ENCODE measurements around the gene LRMDA.

LRMDA gene

DNA sequence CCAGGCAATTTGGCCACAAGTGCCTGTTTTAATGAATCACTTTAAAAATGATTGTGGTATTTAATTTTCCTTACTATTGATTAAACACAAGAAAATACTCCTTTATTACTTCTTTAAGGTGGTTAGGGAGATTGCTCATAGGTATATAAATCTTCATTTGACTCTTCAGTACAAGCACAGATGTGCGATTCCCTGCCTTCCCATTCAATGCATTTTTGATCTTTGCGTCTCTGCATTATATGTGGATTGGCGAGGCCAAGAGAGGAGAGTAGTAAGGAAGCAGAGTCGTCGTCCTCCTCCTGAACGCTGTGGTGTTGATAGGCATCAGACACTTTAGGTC is 683.7 kb downstream of the LRMDA start:
- DNase-seq (ENCODE audit: low read depth), result no peak

DNA sequence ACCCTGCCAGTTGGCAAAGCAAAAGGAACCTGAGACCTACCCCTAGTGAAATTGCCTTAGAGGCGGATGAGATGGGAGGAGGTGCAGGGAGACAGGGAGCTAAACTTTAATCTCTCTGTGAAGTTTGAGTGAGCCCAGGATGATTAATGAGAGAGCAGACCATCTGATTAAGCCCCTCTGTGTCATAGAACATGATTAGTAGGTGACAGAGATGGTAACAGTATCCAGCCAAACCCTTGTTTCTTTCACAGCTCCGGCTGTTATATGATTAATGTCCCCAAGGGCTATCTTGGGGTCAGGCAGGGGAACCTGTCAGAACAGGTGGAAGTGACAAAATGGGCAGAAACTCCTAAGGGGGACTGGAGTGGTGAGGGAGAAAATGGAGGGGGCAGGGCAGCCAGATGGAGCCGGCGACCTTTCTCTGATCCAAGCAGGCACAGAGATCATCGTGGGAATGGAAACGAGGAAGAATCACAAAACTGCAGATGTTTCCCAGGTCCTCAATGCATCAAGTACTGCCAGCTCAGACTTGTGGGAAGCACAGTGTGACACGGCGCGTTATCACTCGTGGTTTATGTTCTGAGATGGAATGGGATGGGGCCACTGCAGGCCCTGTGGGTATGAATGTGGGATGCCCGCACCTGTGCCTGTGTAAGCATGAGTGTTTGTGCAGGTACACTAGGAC is 684.2 kb downstream of the LRMDA start:
- TF ChIP-seq, protein P1, sequence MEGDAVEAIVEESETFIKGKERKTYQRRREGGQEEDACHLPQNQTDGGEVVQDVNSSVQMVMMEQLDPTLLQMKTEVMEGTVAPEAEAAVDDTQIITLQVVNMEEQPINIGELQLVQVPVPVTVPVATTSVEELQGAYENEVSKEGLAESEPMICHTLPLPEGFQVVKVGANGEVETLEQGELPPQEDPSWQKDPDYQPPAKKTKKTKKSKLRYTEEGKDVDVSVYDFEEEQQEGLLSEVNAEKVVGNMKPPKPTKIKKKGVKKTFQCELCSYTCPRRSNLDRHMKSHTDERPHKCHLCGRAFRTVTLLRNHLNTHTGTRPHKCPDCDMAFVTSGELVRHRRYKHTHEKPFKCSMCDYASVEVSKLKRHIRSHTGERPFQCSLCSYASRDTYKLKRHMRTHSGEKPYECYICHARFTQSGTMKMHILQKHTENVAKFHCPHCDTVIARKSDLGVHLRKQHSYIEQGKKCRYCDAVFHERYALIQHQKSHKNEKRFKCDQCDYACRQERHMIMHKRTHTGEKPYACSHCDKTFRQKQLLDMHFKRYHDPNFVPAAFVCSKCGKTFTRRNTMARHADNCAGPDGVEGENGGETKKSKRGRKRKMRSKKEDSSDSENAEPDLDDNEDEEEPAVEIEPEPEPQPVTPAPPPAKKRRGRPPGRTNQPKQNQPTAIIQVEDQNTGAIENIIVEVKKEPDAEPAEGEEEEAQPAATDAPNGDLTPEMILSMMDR (IDR thresholded peaks at IDR 0.05; ENCODE audit: insufficient read depth, low read depth, low read length, missing control alignments), result no peak
- H3K4me3 ChIP-seq (ENCODE audit: low read depth, low read length), result no peak overlapping the region
- DNase-seq (ENCODE audit: low read depth), result no peak

More for the DNA sequence above, 683.7 kb downstream of the LRMDA start:
- TF ChIP-seq, protein P1 (IDR thresholded peaks at IDR 0.05; ENCODE audit: insufficient read depth, low read depth, low read length, missing control alignments), result no peak
- H3K4me3 ChIP-seq (ENCODE audit: low read depth, low read length), result no peak overlapping the region

DNA sequence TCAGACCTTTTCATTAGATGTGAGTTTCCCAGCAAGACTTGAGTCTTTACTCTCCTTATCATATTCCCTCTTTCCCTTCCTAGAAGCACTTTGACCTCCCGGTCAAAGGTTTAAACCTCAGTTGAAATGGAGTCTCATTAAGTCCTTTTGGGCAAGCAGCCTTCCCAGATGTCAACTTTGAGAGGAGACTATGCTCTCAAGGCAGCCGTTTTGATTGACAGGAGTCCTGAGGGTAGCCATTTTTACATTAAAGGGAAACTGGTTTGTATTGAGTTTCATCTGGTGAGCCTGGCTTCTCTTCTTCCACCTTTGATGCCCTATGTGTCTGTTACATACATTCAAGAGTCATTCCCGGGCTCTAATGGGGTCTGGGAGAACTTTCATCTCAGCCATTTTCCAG is 685.1 kb downstream of the LRMDA start:
- no peak for DNase-seq (ENCODE audit: low read depth)
- TF ChIP-seq, protein P1 (IDR thresholded peaks at IDR 0.05; ENCODE audit: insufficient read depth, low read depth, low read length, missing control alignments), result no peak

DNA sequence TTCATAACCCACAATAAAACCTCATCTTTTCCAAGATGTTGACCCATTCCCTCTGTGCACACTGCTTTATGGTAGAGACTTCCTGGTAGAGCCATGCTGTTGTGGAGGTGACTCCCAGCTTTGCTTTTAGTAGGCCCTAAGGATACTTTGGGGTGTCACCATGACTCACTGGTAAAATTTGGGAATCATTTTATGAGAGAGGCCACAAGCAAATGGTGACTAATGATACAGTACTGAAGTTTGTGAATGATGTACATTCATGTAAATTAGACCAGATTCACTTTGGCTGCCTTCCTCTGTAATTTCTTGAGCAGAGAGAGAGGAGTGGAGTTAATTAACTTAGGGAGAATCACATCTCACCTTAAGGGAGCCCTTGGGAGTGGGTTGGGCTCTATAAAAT is 686.5 kb downstream of the LRMDA start:
- H3K4me3 ChIP-seq (ENCODE audit: low read depth, low read length), result no peak overlapping the region
- no peak for DNase-seq (ENCODE audit: low read depth)
- TF ChIP-seq, protein P1 (IDR thresholded peaks at IDR 0.05; ENCODE audit: insufficient read depth, low read depth, low read length, missing control alignments), result no peak

More for the DNA sequence above, 685.1 kb downstream of the LRMDA start:
- H3K4me3 ChIP-seq (ENCODE audit: low read depth, low read length), result no peak overlapping the region

DNA sequence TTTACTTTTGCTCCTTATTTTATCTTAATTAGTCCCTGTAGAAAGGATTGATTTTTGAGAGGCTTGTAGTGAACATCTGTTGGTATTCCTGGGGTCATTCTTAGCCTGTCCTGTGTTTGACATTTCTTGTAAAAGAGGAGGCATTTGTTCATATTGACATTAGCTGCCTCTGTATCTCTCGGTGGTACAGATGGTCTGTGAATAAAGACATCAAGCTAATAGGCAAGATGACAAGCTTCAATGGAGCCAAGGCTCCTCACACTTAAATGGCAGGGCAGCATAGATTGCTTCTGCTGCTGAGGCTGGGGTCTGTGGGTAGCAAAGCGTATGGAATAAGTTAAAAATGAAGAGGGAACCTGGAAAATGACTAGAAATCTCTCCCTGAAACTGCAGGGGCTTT is 687.6 kb downstream of the LRMDA start:
- no peak overlapping the region for H3K4me3 ChIP-seq (ENCODE audit: low read depth, low read length)
- no peak for DNase-seq (ENCODE audit: low read depth)
- TF ChIP-seq, protein P1 (IDR thresholded peaks at IDR 0.05; ENCODE audit: insufficient read depth, low read depth, low read length, missing control alignments), result no peak

DNA sequence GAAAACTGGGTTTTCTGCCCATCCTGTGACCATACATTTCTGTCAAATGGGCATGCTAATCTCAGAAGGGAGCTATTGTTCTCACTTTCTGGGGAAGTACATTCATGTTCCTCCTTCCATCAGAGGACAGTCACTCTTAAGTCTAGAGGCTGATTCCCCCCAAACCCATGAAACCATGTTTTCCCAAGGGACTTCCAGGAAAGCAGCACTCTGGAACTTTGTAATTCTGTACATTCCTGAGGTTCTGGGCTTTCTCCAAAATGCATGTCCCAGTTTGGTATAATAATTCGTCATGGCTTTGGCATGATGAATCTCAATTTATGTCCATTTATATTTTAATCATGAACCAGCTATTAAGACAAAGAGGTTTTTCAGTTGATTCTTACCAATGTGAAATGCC is 688.1 kb downstream of the LRMDA start:
- DNase-seq (ENCODE audit: low read depth), result no peak
- TF ChIP-seq, protein P1 (IDR thresholded peaks at IDR 0.05; ENCODE audit: insufficient read depth, low read depth, low read length, missing control alignments), result no peak
- no peak overlapping the region for H3K4me3 ChIP-seq (ENCODE audit: low read depth, low read length)

DNA sequence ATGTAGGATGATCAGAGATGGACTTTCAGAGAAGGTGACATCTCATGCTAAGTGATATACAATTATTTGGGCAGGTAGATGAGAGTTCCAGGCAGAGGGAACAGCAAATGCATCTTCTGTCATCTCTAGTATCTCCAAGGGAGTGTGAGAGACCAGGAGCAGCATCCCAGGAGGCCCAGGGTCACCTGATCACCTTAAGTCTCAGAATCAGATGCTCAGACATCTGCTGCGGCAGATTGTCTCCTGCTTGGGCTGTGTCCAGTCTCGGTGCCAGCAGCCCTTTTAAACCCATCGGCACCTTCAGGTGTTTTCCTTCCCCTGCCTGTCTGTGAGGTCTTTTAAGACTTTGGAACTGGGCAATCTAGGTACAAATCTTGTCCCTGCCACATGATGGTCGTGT is 690.6 kb downstream of the LRMDA start:
- DNase-seq (ENCODE audit: low read depth), result no peak
- TF ChIP-seq, protein P1 (IDR thresholded peaks at IDR 0.05; ENCODE audit: insufficient read depth, low read depth, low read length, missing control alignments), result no peak

More for the DNA sequence above, 690.6 kb downstream of the LRMDA start:
- H3K4me3 ChIP-seq (ENCODE audit: low read depth, low read length), result no peak overlapping the region
